Measurements from ENCODE around the gene ACTL7B. TPM values are rescaled to one million over a fixed set of nuclear protein-coding genes. Genes with fewer than 3 reads are reported as not detected.

The ACTL7B gene
- total and polyA plus RNA-seq, 10 of the 15 experiments (the other 5 are each of a cell fraction or from before 2014, with no cell fraction given): not detected

- no peak for TF ChIP-seq CEBPZ (IDR thresholded peaks at IDR 0.05; ENCODE audit: low read depth, low read length)
- TF ChIP-seq MYB (IDR thresholded peaks at IDR 0.05; ENCODE audit: borderline replicate concordance, low read depth, low read length): no peak
- TF ChIP-seq PKNOX1 (IDR thresholded peaks at IDR 0.05): no peak
Observed at GRCh38 chr9:108838017-108838416, 17.8 kb downstream of the ACTL7B start (continued).

- intact Hi-C loops (cut with micrococcal nuclease; ENCODE audit: unreplicated experiment): no loop called here
- WGBS (ENCODE audit: insufficient coverage, insufficient replicate concordance, low lambda C conversion rate, missing lambda C conversion rate): 7% methylated on average over 4 of the region's 4 CpGs
- FAIRE-seq: no peak
- no peak for TF ChIP-seq E4F1 (IDR thresholded peaks at IDR 0.05; ENCODE audit: borderline replicate concordance, partially characterized antibody)
- TF ChIP-seq SUZ12 (IDR thresholded peaks at IDR 0.05; ENCODE audit: unreplicated experiment): no peak
- no peak for TF ChIP-seq PKNOX1 (IDR thresholded peaks at IDR 0.05)
- no peak for TF ChIP-seq CBX3 (IDR thresholded peaks at IDR 0.05; ENCODE audit: borderline replicate concordance, low read depth)
- TF ChIP-seq HSF1 (IDR thresholded peaks at IDR 0.05; ENCODE audit: low read depth, low read length): no peak
- TF ChIP-seq RFX5 (IDR thresholded peaks at IDR 0.05; ENCODE audit: low read depth, low read length): no peak
- TF ChIP-seq ATF3 (IDR thresholded peaks at IDR 0.05; ENCODE audit: borderline replicate concordance, extremely low read depth, low read depth, low read length): no peak
- TF ChIP-seq ZSCAN29 (IDR thresholded peaks at IDR 0.05): no peak
- TF ChIP-seq TBL1XR1 (IDR thresholded peaks at IDR 0.05; ENCODE audit: low read depth, low read length): no peak
Observed at GRCh38 chr9:108837530-108837929, 18.3 kb downstream of the ACTL7B start.

More at GRCh38 chr9:108837530-108837929, 18.3 kb downstream of the ACTL7B start:
- Histone ChIP-seq H3K27me3 (replicated peaks in 1 of 2; ENCODE audit: control insufficient read depth in 2 of 2, insufficient read depth in 2 of 2, low read length in 1 of 2) (peaks cover 0 to 3% of the 10 kb centered on the region in 2 experiments; a peak in 1 of 4 replicates), H3K79me2 (ENCODE audit: control insufficient read depth, insufficient read depth, low read length) (no peaks in the 10 kb centered on the region), H2AFZ (ENCODE audit: control insufficient read depth, low read depth, low read length) (no peak overlapping the region), H3K9ac (ENCODE audit: control insufficient read depth, insufficient read depth, low read length) (no peak overlapping the region), H3K36me3 (ENCODE audit: control insufficient read depth in 2 of 2, insufficient read depth in 2 of 2, low read length in 1 of 2) (no peaks in the 10 kb centered on the region), H3K9me3 (replicated peaks; ENCODE audit: control insufficient read depth, insufficient read depth, low read length) (no peaks in the 10 kb centered on the region), H4K20me1 (ENCODE audit: control insufficient read depth, insufficient read depth) (no peaks in the 10 kb centered on the region), H3K4me1 (ENCODE audit: control insufficient read depth, insufficient read depth, low read length) (no peaks in the 10 kb centered on the region), H3K4me2 (ENCODE audit: control insufficient read depth, insufficient read depth) (no peak overlapping the region), H3K27ac (ENCODE audit: control insufficient read depth, insufficient read depth) (no peak overlapping the region), H3K4me3 (no peak overlapping the region)
- ATAC-seq (no peak), DNase-seq (ENCODE audit: low read depth, low spot score) (no peak)
- RAD21 ChIA-PET (ENCODE audit: unreplicated experiment): no interaction called here
- POLR2A ChIA-PET: no interaction called here
- CTCF ChIA-PET: no interaction called here
- no TSS peak for BruUV-seq (replicated peaks)
- in situ Hi-C loops (cut with MboI): no loop called here
- SMC1A ChIA-PET (ENCODE audit: uncharacterized antibody, unreplicated experiment): no interaction called here
